Left ventricle myocardium inferior (tissue), 1 donor: ENCODE data around the gene DTX4. TPM values are rescaled to one million over a fixed set of nuclear protein-coding genes. Genes with fewer than 3 reads are reported as not detected.

ENCODE experiments used
- DNase-seq: peaks from one replicate; pipeline ENCODE4 v3.0.0-alpha.2; 2020
- H3K27ac ChIP-seq: fragments of 200-600 bp; replicated peaks from 2 replicates; pipeline ENCODE4 v1.8.0; 2021
- H3K27me3 ChIP-seq: fragments of 200-600 bp; 2 replicates; pipeline ENCODE4 v1.8.0; 2021; ENCODE audit warnings: low read depth
- H3K36me3 ChIP-seq: fragments of 200-600 bp; 2 replicates; pipeline ENCODE4 v1.8.0; 2021
- H3K4me1 ChIP-seq: fragments of 200-600 bp; 2 replicates; pipeline ENCODE4 v1.8.0; 2021
- H3K4me3 ChIP-seq: fragments of 200-600 bp; 2 replicates; pipeline ENCODE4 v1.8.0; 2021; ENCODE audit warnings: mild to moderate bottlenecking, moderate library complexity
- H3K9me3 ChIP-seq: fragments of 200-600 bp; replicated peaks from 2 replicates; pipeline ENCODE4 v1.8.0; 2021
- intact Hi-C: fragments of 100-400 bp; cut with micrococcal nuclease; formaldehyde crosslinking; loops from one replicate; pipeline ENCODE4 v1.11.0; 2022
- total RNA-seq: library from RNA; stranded (reverse); fragmentation: NEBNext Ultra II Directional; extraction: Animal tissue kit (Norgen Biotek cat#: 25700); gene quantifications from one replicate; pipeline ENCODE4 v1.2.1, GENCODE V29; 2021
- TF ChIP-seq, protein P1 (sequence below): fragments of 200-600 bp; IDR thresholded peaks from 2 replicates; pipeline ENCODE4 v1.8.0; 2021; ENCODE audit warnings: antibody characterized with exemption, mild to moderate bottlenecking, borderline replicate concordance
- donor health status: DM: no; HTN: yes; CAD: no; lungs with severe emphysema.

The DTX4 gene
- total RNA-seq, 1 donor from 2014 or later: 1.8 TPM

- Histone ChIP-seq H3K27me3 (no peaks in the 10 kb centered on the region), H3K27ac (no peak overlapping the region), H3K9me3 (no peaks in the 10 kb centered on the region), H3K4me3 (no peak overlapping the region), H3K4me1 (peaks cover 20% of the 10 kb centered on the region), H3K36me3 (no peaks in the 10 kb centered on the region)
- no peak for DNase-seq
- intact Hi-C loops: loop anchor here (2.0 kb wide), 1 partner anchor 35 kb away; no protein-coding TSS in a partner anchor
- TF ChIP-seq, protein P1, sequence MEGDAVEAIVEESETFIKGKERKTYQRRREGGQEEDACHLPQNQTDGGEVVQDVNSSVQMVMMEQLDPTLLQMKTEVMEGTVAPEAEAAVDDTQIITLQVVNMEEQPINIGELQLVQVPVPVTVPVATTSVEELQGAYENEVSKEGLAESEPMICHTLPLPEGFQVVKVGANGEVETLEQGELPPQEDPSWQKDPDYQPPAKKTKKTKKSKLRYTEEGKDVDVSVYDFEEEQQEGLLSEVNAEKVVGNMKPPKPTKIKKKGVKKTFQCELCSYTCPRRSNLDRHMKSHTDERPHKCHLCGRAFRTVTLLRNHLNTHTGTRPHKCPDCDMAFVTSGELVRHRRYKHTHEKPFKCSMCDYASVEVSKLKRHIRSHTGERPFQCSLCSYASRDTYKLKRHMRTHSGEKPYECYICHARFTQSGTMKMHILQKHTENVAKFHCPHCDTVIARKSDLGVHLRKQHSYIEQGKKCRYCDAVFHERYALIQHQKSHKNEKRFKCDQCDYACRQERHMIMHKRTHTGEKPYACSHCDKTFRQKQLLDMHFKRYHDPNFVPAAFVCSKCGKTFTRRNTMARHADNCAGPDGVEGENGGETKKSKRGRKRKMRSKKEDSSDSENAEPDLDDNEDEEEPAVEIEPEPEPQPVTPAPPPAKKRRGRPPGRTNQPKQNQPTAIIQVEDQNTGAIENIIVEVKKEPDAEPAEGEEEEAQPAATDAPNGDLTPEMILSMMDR: no peak
These were observed 33.7 kb downstream of the DTX4 start for GRCh38 chr11:59205648-59206047.

DNA sequence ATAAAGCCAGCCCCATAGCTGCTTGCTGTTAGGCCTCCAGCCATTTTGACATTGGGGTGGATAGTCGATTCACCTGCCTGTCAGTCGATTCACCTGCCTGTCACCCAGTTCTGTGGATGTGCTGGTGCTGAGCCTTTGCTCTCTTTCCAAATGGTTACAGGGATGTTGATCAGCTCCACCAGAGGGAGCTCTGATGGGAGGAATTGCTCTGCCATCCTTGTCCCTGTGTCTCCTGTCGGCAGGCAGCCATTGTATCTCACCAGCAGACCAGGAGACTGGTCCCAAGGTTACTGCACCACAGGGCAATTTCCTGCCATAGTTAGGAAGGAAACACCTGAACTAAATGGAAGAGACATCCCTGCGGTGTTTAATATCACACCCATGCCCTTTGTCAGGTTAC is 34.7 kb downstream of the DTX4 start:
- intact Hi-C loops: loop anchor here (2.0 kb wide), 1 partner anchor 36 kb away; no protein-coding TSS in a partner anchor

DNA sequence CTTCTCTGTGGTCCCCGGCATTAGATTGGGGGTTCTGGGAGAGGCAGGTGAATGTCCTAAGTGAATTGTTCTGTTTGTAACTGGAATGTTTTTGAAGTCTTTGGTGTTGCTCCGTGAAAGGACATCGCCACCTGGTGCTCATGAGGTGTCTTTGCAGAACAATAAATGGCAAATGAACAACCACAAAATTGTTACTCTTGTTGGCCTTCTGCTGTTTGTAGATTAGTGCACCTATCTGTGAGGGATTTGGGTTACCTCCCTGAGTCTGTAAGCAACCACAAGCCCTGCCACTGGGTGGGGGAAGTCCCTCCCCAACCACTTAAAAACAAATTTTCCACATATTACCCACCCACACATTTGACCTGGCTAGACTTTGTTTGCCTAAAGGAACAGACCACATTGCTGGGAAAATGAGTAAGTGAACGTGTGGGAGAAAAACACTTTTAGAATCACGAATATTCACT is 36.1 kb downstream of the DTX4 start:
- TF ChIP-seq, protein P1: peak; percentile 84
- intact Hi-C loops: loop anchor here (2.0 kb wide), 1 partner anchor 37 kb away; no protein-coding TSS in a partner anchor
- peak overlapping the region; percentile 30 for H3K27ac ChIP-seq
- no peaks in the 10 kb centered on the region for H3K36me3 ChIP-seq
- peaks cover 17% of the 10 kb centered on the region for H3K4me1 ChIP-seq
- no peak for DNase-seq
- no peaks in the 10 kb centered on the region for H3K9me3 ChIP-seq
- peak overlapping the region; percentile 48 for H3K4me3 ChIP-seq
- peaks cover 8% of the 10 kb centered on the region for H3K27me3 ChIP-seq

More for the DNA sequence above, 34.7 kb downstream of the DTX4 start:
- H3K27ac ChIP-seq: no peak overlapping the region
- no peak for DNase-seq
- H3K27me3 ChIP-seq: peaks cover 5% of the 10 kb centered on the region
- TF ChIP-seq, protein P1: peak; percentile 68
- H3K4me1 ChIP-seq: peaks cover 17% of the 10 kb centered on the region
- no peaks in the 10 kb centered on the region for H3K36me3 ChIP-seq
- H3K4me3 ChIP-seq: no peak overlapping the region
- no peaks in the 10 kb centered on the region for H3K9me3 ChIP-seq

DNA sequence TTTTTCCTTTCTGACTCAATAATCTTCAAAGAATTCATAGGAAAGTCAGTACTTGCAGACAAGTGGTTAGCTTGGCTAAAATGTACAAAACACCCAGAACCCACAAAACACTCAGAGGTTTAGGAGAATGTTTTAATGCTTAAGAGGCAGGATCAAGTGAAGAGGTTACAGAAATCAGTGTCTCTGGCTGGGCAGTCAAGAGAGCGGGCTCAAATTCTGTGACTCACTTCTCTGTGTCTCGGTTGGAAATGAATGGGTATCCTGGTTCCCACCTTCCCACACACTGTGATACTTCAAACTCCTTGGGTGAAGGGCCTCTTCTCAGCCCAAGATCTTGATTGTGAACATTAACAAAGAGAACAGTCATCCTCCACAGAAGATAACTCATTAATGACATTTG is 37.0 kb downstream of the DTX4 start:
- no peak for DNase-seq
- H3K9me3 ChIP-seq: no peaks in the 10 kb centered on the region
- no peaks in the 10 kb centered on the region for H3K36me3 ChIP-seq
- no peak overlapping the region for H3K27ac ChIP-seq
- H3K4me1 ChIP-seq: peaks cover 17% of the 10 kb centered on the region
- intact Hi-C loops: no loop called here
- H3K4me3 ChIP-seq: peak overlapping the region; percentile 48
- TF ChIP-seq, protein P1: no peak
- peaks cover 8% of the 10 kb centered on the region for H3K27me3 ChIP-seq

- Histone ChIP-seq H3K4me1 (peaks cover 18% of the 10 kb centered on the region), H3K36me3 (no peaks in the 10 kb centered on the region), H3K27ac (peak overlapping the region; percentile 44), H3K4me3 (peak overlapping the region; percentile 48), H3K27me3 (peaks cover 8% of the 10 kb centered on the region), H3K9me3 (no peaks in the 10 kb centered on the region)
- DNase-seq: no peak
- intact Hi-C loops: no loop called here
- TF ChIP-seq, protein P1: no peak
These were observed 40.3 kb downstream of the DTX4 start for GRCh38 chr11:59212222-59212621.
